GM12873 (cell line): ENCODE measurements around the gene EFHC1.

Experiments
- TF ChIP-seq, protein P1 (sequence below): IDR thresholded peaks from 2 replicates; pipeline ENCODE4 v1.5.1; 2012; ENCODE audit warnings: low read depth, mild to moderate bottlenecking, moderate library complexity, low read length, control low read depth; ENCODE audit not compliant: insufficient read depth; ENCODE audit errors: missing control alignments

Gene EFHC1

DNA sequence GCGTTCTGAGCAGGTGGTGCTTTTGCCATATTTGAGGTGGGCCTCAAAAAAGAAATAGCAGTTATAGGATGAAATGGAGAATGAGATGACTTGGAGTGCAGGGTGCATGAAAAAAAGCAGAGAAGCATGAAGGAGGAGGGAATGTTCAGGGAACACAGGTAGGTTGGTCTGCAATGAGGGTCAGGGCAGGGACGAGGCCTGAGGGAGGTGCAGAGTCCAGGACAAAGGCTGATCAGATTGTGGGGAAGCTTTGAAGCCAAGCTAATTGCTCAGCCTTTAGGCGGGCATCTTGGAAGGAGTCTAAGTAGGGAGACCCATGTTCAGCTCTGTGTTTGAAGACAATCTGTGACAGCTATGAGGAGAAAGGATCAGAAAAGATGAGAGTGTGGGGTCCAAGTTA lies 144.7 kb downstream of the EFHC1 start:
- TF ChIP-seq, protein P1, sequence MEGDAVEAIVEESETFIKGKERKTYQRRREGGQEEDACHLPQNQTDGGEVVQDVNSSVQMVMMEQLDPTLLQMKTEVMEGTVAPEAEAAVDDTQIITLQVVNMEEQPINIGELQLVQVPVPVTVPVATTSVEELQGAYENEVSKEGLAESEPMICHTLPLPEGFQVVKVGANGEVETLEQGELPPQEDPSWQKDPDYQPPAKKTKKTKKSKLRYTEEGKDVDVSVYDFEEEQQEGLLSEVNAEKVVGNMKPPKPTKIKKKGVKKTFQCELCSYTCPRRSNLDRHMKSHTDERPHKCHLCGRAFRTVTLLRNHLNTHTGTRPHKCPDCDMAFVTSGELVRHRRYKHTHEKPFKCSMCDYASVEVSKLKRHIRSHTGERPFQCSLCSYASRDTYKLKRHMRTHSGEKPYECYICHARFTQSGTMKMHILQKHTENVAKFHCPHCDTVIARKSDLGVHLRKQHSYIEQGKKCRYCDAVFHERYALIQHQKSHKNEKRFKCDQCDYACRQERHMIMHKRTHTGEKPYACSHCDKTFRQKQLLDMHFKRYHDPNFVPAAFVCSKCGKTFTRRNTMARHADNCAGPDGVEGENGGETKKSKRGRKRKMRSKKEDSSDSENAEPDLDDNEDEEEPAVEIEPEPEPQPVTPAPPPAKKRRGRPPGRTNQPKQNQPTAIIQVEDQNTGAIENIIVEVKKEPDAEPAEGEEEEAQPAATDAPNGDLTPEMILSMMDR: no peak

DNA sequence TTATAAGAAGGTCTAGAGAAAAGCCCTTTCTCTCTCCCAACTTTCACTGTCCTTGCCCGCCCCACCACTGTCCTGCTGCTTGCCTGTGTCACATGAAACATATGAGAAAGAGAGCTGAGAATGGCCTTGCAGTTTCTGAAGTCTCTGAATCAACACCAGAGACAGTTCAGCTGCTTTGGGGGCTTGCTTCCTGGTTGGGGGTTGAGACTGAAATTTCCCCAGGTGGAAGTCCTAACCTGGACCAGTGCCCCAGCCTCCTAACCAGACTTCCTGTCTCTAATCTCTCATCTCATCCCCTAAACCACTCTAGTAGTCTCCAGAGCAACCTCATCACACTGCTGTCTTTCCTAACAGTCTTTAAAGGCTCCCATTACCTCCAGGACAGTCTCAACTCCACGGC lies 146.1 kb downstream of the EFHC1 start:
- TF ChIP-seq, protein P1: no peak

DNA sequence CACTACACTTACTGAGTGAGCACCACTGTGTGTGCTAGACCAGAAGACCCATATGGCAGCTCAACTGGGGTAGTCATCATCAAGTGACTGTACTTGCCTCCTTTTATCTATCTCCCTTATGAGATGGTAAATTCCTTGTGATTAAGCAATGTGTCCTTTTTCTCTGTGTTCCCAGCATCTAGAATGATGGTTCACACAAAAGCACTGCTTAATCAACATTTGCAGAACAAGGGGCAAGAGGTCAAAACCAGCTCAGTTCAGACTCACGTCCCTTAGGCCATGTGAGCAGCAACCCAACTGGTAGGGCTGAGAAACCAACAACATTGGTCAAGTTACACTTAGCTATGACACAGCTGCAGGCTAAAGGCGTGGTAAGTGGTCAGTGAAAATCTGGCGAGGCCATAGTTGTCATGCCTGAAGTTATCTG lies 146.7 kb downstream of the EFHC1 start:
- TF ChIP-seq, protein P1: no peak

DNA sequence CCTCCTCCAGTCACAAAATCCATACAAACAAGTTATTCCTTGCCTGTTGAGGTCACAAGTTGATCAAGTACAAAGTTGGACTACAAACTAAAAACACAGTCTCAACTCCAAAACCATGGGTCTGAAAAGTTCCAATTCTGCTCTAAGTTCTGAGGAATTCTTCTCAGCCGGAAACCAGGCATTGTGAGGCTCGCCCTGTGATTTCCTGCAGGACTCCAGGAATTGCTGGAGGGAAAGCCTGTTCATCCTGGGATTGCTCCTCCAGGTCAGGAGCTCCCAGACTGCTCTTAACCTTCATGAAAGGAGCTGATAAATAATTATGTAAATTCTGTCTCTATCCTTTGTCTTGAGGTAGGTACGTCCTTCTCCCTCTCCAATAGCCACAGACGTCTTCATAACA lies 148.2 kb downstream of the EFHC1 start:
- TF ChIP-seq, protein P1: no peak

DNA sequence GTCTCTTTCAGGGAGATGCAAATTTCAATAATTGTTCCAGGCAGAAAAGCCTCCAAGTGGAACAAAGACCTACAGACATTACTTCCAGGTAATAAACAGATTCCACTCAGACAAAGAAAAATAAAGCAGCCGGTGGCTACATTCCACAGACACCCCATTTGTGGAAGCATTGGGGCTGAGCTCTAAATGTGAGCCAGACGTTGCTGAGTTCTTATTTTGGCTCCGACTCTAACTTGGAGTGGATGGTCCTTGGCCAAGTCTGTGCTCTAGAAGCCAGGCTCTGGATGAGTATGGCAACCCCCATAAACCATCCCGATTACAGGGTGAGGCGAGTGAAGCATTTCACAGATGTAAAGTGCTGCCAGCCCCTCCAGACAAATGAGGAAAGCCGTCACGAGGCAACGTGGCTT lies 150.2 kb downstream of the EFHC1 start:
- TF ChIP-seq, protein P1: no peak

DNA sequence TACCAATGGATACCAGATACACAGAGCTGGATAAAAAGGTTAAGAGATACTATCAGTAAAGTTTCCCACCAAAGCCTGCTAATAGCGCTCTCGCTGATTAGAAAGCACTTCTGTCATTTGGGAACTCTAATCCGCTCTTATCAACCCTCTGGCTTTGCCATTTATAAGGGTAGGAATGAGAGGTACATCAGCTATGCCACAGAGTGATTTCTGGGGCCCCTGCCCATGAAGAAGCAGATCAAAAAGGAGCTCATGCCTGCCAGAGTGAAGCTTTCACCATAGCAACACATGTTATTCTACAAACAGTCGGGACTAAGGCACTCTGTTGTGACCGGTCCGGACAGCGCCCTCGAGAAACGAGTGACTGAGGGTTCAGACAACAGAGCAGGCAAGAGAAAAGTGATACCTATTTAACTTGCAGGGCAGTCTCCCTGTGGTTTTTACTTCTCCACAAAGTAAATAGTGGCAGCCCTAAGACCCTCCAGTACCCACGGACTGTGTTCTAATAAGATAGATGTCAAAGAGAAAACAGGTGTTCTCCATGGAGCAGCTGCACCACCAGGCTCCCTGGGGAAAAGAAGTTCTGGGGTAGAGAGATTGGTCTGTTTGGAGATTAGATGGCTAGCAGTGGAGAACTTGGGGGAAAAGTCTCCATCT lies 151.1 kb downstream of the EFHC1 start:
- TF ChIP-seq, protein P1: no peak

DNA sequence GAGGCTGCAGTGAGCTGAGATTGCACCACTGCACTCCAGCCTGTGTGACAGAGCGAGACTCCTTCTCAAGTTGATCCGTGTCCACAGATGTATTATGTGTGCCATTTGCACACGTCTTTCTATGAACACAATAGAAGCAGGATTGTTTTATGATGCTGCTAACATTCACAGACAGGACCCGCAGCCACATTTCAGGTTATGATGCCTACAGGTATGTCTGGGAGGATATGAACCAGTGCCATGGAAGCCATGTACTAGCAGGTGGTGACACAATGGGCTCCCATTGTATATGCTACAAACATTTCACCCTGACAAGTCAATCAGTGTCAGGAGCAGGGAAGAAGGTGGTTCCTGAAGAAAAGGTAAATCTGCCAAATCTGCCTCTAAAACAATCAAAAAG lies 152.4 kb downstream of the EFHC1 start:
- TF ChIP-seq, protein P1: no peak
